LNCaP clone FGC (cell line): ENCODE data around the gene TMTC3.
"Not testable (repeated sequence)": the region's sequence is repeated elsewhere in the genome, so short reads cannot be mapped to it uniquely, and the experiment has no call there.

Source experiments
- DNase-seq: peaks from one replicate; pipeline ENCODE4 v3.0.0-alpha.2; 2011; ENCODE audit warnings: low read depth
- H3K4me3 ChIP-seq: 2 replicates; pipeline ENCODE4 v1.5.1; 2011; ENCODE audit warnings: mild to moderate bottlenecking, low read depth, low read length, control low read depth
- CTCF ChIP-seq: IDR thresholded peaks from 2 replicates; pipeline ENCODE4 v1.5.1; 2012; ENCODE audit warnings: mild to moderate bottlenecking; ENCODE audit not compliant: control insufficient read depth, insufficient read depth; ENCODE audit errors: extremely low read depth

Gene TMTC3

GRCh38 chr12:88127099-88127498, 15.0 kb upstream of the TMTC3 start:
- DNase-seq: no peak
- H3K4me3 ChIP-seq: no peak overlapping the region
- TF ChIP-seq CTCF: no peak

- TF ChIP-seq CTCF: no peak
- DNase-seq: no peak
- no peak overlapping the region for H3K4me3 ChIP-seq
Measured at GRCh38 chr12:88127855-88128254, 14.3 kb upstream of the TMTC3 start.

GRCh38 chr12:88132392-88132791, 9.7 kb upstream of the TMTC3 start:
- DNase-seq: no peak
- no peak overlapping the region for H3K4me3 ChIP-seq
- TF ChIP-seq CTCF: no peak

GRCh38 chr12:88133181-88133580, 8.9 kb upstream of the TMTC3 start:
- not testable (repeated sequence) for H3K4me3 ChIP-seq, DNase-seq

GRCh38 chr12:88139711-88140110, 2.4 kb upstream of the TMTC3 start:
- not testable (repeated sequence) for H3K4me3 ChIP-seq, DNase-seq

GRCh38 chr12:88141425-88141773, 708 bp upstream of the TMTC3 start:
- TF ChIP-seq CTCF: no peak
- DNase-seq: no peak

GRCh38 chr12:88142610-88142991, 494 bp downstream of the TMTC3 start:
- peak overlapping the region; percentile 96 for H3K4me3 ChIP-seq
- no peak for TF ChIP-seq CTCF
- no peak for DNase-seq

More at GRCh38 chr12:88141425-88141773, 708 bp upstream of the TMTC3 start:
- H3K4me3 ChIP-seq: peak overlapping the region; percentile 96

- H3K4me3 ChIP-seq: no peak overlapping the region
Measured at GRCh38 chr12:88144037-88144436, 1.9 kb downstream of the TMTC3 start.

More at GRCh38 chr12:88144037-88144436, 1.9 kb downstream of the TMTC3 start:
- no peak for TF ChIP-seq CTCF
- no peak for DNase-seq
